Measurements from ENCODE around the gene SRRT. TPM values are rescaled to one million over a fixed set of nuclear protein-coding genes. Genes with fewer than 3 reads are reported as not detected.
A peak's percentile ranks its signal among the peaks of the same experiment; 100 is the strongest.

Gene SRRT
- total RNA-seq, 2 donors from 2014 or later = 109 TPM

DNA sequence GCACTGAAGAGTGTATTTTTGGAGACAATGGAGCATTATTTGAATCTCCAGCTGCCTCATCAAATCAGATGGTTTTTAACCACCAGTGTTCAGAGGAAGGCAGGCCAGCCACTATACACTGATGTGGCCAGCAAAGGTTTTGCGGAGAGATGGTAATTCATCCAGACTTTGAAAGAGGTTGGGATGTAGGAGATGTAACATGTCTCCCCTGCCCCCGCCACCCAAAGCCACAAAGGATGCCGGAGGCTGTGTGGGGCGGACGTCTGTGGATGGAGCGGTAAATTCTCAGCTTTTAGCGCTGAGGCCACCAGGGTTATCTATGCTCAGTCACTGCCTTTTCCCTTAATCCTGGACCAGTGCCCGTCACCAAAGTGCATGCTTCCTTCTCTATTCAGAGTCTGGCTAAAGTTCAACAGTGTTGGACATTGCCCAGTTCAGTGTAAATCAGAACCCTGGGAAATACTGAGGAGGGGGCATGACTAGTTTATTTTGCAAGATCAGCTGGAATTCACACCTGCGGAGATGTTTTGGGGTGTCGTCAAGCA, 11.4 kb upstream of the SRRT start:
- no peak for ATAC-seq (ENCODE audit: insufficient number of reproducible peaks, low FRiP score, low read depth)
- H3K27ac ChIP-seq = no peak overlapping the region
- H3K4me3 ChIP-seq = no peak overlapping the region
- TF ChIP-seq, protein P1, sequence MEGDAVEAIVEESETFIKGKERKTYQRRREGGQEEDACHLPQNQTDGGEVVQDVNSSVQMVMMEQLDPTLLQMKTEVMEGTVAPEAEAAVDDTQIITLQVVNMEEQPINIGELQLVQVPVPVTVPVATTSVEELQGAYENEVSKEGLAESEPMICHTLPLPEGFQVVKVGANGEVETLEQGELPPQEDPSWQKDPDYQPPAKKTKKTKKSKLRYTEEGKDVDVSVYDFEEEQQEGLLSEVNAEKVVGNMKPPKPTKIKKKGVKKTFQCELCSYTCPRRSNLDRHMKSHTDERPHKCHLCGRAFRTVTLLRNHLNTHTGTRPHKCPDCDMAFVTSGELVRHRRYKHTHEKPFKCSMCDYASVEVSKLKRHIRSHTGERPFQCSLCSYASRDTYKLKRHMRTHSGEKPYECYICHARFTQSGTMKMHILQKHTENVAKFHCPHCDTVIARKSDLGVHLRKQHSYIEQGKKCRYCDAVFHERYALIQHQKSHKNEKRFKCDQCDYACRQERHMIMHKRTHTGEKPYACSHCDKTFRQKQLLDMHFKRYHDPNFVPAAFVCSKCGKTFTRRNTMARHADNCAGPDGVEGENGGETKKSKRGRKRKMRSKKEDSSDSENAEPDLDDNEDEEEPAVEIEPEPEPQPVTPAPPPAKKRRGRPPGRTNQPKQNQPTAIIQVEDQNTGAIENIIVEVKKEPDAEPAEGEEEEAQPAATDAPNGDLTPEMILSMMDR (IDR thresholded peaks at IDR 0.05) = no peak
- H3K9me3 ChIP-seq = no peaks in the 10 kb centered on the region
- H3K4me1 ChIP-seq (ENCODE audit: control insufficient read depth in 1 of 2, low read depth in 2 of 2) = peaks cover 2 to 21% of the 10 kb centered on the region in 2 donors
- DNase-seq (ENCODE audit: low spot score) = no peak
- peaks cover 17% of the 10 kb centered on the region for H3K36me3 ChIP-seq
- H3K27me3 ChIP-seq (replicated peaks; ENCODE audit: insufficient read depth) = no peaks in the 10 kb centered on the region

DNA sequence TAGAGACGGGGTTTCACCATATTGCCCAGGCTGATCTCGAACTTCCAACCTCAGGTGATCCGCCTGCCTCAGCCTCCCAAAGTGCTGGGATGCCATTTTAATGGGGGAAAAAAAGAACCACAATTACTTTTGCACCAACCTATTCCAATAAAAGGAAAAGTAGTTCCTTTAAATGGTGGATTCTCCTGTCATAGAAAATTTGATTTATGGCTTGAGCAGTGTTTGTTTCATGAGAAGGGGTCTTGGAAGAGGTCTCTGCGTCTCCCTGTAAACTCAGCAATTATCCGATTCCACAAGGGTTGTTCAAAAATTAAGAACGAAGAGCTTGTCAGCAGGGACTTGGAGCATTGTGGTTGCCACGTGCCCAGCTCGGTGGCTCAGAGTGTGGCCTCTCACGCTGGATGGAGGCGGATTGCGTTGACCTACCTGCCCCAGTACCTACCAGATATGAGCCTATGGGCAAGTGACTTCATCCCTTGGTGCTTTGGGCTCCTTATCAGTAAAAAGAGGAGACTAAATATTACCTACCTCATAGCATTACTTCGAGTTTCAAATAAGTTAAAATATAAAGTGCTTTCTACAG, 10.5 kb upstream of the SRRT start:
- Histone ChIP-seq H3K4me1 (ENCODE audit: control insufficient read depth in 1 of 2, low read depth in 2 of 2) (peaks cover 8 to 30% of the 10 kb centered on the region in 2 donors), H3K36me3 (peaks cover 17% of the 10 kb centered on the region), H3K27ac (no peak overlapping the region), H3K4me3 (no peak overlapping the region), H3K9me3 (no peaks in the 10 kb centered on the region), H3K27me3 (replicated peaks; ENCODE audit: insufficient read depth) (no peaks in the 10 kb centered on the region)
- TF ChIP-seq, protein P1 (IDR thresholded peaks at IDR 0.05) = no peak
- DNase-seq (ENCODE audit: low spot score) (no peak), ATAC-seq (ENCODE audit: insufficient number of reproducible peaks, low FRiP score, low read depth) (no peak)

DNA sequence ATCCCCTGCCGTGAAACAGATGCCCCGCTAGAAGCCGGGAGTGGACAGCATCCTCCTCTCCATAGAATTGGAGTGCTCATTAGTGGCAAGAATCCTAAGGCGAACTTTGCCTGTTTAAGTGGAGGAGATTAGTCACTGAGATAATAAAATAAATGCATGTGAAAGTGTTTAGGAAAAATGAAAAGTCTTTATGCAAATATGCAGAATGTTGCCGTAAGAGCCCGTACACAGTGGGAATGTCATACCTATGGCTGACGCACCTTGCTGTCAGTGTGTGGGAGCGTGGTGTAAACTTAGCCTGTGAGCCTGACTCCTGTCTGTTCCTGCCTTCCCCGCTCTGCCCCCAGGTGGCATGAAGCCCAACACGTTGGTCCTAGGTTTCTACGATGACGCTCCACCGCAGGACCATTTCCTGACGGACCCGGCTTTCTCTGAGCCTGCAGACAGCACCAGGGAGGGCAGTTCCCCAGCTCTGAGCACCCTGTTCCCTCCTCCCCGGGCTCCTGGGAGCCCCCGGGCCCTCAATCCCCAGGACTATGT, 9.5 kb upstream of the SRRT start:
- Histone ChIP-seq H3K4me3 (peak overlapping the region; percentile 94), H3K27me3 (replicated peaks; ENCODE audit: insufficient read depth) (no peaks in the 10 kb centered on the region), H3K9me3 (no peaks in the 10 kb centered on the region), H3K4me1 (ENCODE audit: control insufficient read depth in 1 of 2, low read depth in 2 of 2) (peaks cover 8 to 31% of the 10 kb centered on the region in 2 donors), H3K27ac (peak overlapping the region; percentile 98 to 99), H3K36me3 (peaks cover 12% of the 10 kb centered on the region)
- TF ChIP-seq, protein P1 (IDR thresholded peaks at IDR 0.05) = no peak
- DNase-seq (ENCODE audit: low spot score) = no peak
- ATAC-seq (ENCODE audit: insufficient number of reproducible peaks, low FRiP score, low read depth) = no peak

DNA sequence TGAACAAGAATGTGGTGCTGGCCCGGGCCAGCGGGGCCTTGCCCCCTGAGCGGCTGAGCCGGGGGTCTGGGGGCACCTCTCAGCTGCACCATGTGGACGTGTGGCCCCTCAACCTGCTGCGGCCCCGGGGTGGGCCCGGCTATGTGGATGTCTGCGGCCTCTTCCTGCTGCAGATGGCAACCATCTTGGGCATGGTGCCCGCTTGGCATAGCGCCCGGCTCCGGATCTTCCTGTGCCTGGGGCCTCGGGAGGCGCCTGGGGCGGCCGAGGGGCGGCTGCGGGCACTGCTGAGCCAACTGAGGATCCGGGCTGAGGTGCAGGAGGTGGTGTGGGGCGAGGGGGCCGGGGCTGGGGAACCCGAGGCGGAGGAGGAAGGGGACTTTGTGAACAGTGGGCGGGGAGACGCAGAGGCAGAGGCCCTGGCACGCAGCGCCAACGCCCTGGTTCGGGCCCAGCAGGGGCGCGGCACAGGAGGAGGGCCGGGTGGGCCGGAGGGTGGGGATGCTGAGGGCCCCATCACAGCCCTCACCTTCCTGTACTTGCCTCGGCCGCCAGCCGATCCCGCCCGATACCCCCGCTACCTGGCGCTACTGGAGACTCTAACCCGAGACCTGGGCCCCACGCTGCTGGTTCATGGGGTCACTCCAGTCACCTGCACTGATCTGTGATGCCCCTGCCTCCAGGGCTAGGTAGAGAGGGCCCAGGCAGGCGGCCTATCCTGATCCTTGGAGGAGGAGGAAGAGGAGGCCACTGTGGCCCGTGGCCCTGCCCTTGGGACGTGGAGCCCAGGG, 8.8 kb upstream of the SRRT start:
- Histone ChIP-seq H3K27me3 (replicated peaks; ENCODE audit: insufficient read depth) (no peaks in the 10 kb centered on the region), H3K4me3 (peak overlapping the region; percentile 94), H3K4me1 (ENCODE audit: control insufficient read depth in 1 of 2, low read depth in 2 of 2) (peaks cover 8 to 31% of the 10 kb centered on the region in 2 donors), H3K27ac (peak overlapping the region; percentile 98 to 99), H3K9me3 (no peaks in the 10 kb centered on the region), H3K36me3 (peaks cover 14% of the 10 kb centered on the region)
- no peak for ATAC-seq (ENCODE audit: insufficient number of reproducible peaks, low FRiP score, low read depth)
- no peak for DNase-seq (ENCODE audit: low spot score)
- TF ChIP-seq, protein P1 (IDR thresholded peaks at IDR 0.05) = no peak

DNA sequence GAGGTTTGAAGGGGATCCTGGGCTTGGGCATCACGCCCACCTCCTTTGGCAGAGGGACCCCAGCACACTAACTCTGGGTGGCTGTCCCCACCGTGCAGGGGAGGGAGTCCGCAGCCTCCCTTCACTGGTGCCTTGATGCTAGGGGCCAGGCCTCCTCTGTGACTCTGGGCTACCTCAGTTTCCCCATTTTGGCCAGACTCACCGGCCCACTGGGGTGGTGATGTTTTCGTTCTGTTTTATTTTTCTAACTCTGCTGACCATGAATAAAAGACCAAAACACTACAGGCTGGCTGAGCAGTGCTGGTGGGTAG, 8.2 kb upstream of the SRRT start:
- DNase-seq (ENCODE audit: low spot score) (no peak), ATAC-seq (ENCODE audit: insufficient number of reproducible peaks, low FRiP score, low read depth) (no peak)
- H3K4me1 ChIP-seq (ENCODE audit: control insufficient read depth in 1 of 2, low read depth in 2 of 2) = peaks cover 8 to 31% of the 10 kb centered on the region in 2 donors
- H3K36me3 ChIP-seq = peaks cover 14% of the 10 kb centered on the region
- peak overlapping the region; percentile 94 for H3K4me3 ChIP-seq
- no peaks in the 10 kb centered on the region for H3K9me3 ChIP-seq
- TF ChIP-seq, protein P1 (IDR thresholded peaks at IDR 0.05) = no peak
- H3K27me3 ChIP-seq (replicated peaks; ENCODE audit: insufficient read depth) = no peaks in the 10 kb centered on the region
- peak overlapping the region; percentile 98 to 99 for H3K27ac ChIP-seq
